ENCODE measurements around the gene FER.
"Not testable (repeated sequence)": the region's sequence is repeated elsewhere in the genome, so short reads cannot be mapped to it uniquely, and the experiment has no call there.

FER gene

GRCh38 chr5:108822211-108822947, 74.7 kb downstream of the FER start:
- no peaks in the 10 kb centered on the region for H3K4me1 ChIP-seq (ENCODE audit: control insufficient read depth, insufficient read depth, low read length)
- H3K4me3 ChIP-seq (ENCODE audit: insufficient read depth, low read depth, low read length): no peak overlapping the region
- no peak overlapping the region for H3K27ac ChIP-seq (ENCODE audit: insufficient read depth, low read depth, low read length, poor library complexity, severe bottlenecking)
- WGBS, 2 experiments: 91 to 97% methylated on average over 7 of the region's 7 CpGs
- no peaks in the 10 kb centered on the region for H3K27me3 ChIP-seq (ENCODE audit: control insufficient read depth, insufficient read depth, low read length, poor library complexity, severe bottlenecking)
- H3K36me3 ChIP-seq (ENCODE audit: control insufficient read depth, insufficient read depth, low read length): no peaks in the 10 kb centered on the region
- H3K9me3 ChIP-seq (ENCODE audit: control insufficient read depth, low read length): no peaks in the 10 kb centered on the region

- no peak overlapping the region for H3K4me3 ChIP-seq (ENCODE audit: insufficient read depth, low read depth, low read length)
- no peaks in the 10 kb centered on the region for H3K9me3 ChIP-seq (ENCODE audit: control insufficient read depth, low read length)
- no peaks in the 10 kb centered on the region for H3K27me3 ChIP-seq (ENCODE audit: control insufficient read depth, insufficient read depth, low read length, poor library complexity, severe bottlenecking)
- 77 to 100% methylated on average over 1 of the region's 1 CpG for WGBS, 2 experiments
- H3K4me1 ChIP-seq (ENCODE audit: control insufficient read depth, insufficient read depth, low read length): no peaks in the 10 kb centered on the region
- H3K27ac ChIP-seq (ENCODE audit: insufficient read depth, low read depth, low read length, poor library complexity, severe bottlenecking): no peak overlapping the region
- H3K36me3 ChIP-seq (ENCODE audit: control insufficient read depth, insufficient read depth, low read length): no peaks in the 10 kb centered on the region
These were observed 79.4 kb downstream of the FER start for GRCh38 chr5:108827131-108827530.

DNA sequence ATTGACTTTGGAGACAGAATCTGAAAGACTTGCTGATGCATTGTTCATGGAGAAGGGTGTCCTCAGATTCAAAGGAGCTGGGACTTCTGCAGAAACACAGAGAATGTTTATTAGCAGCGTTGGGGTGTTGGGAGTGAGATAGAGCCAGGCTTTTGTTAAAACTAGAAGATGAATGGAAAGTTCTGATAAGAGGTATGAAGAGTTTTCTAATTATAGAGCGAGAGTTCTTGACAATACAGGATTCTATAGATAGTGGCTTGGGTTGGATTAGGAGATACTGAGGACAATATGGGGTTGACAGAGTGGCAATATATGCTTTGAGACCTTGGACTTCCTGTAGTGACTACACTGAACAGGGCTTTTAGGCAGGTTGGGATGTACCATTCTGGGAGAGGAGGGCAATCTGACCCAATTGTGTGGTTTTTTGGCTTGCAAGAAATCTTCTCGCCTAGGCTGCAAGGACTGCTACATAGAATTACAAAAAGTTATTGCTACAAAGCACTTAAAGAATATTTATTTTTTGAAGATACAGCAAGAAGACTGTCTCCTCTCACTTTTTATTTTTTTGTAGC, 83.1 kb downstream of the FER start:
- Histone ChIP-seq H3K27me3 (ENCODE audit: control insufficient read depth, insufficient read depth, low read length, poor library complexity, severe bottlenecking) (no peaks in the 10 kb centered on the region), H3K9me3 (ENCODE audit: control insufficient read depth, low read length) (no peaks in the 10 kb centered on the region), H3K4me1 (ENCODE audit: control insufficient read depth, insufficient read depth, low read length) (no peaks in the 10 kb centered on the region), H3K4me3 (ENCODE audit: insufficient read depth, low read depth, low read length) (no peak overlapping the region), H3K27ac (ENCODE audit: insufficient read depth, low read depth, low read length, poor library complexity, severe bottlenecking) (no peak overlapping the region), H3K36me3 (ENCODE audit: control insufficient read depth, insufficient read depth, low read length) (no peaks in the 10 kb centered on the region)
- 93 to 96% methylated on average over 3 of the region's 3 CpGs for WGBS, 2 experiments

DNA sequence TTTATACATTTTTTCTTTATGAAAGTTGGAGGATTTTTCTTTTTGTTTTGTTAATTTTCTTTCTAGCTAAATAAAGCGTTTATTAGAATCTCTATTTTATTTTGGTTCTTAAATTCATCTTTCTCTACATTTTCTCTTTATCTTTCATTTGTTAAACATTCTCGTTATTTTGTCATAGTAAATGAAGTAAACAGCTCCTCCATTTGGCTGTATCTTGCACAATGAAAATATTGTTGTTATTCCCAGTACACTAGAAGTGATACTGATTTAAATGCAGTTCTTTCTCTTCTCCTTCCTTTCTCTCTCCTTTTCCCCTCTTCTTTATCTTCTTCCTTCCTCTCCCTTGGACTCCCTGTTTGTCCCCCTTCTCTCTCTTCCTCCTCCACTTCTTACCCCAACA, 88.8 kb downstream of the FER start:
- no peak overlapping the region for H3K4me3 ChIP-seq (ENCODE audit: insufficient read depth, low read depth, low read length)
- H3K9me3 ChIP-seq (ENCODE audit: control insufficient read depth, low read length): no peaks in the 10 kb centered on the region
- no peaks in the 10 kb centered on the region for H3K36me3 ChIP-seq (ENCODE audit: control insufficient read depth, insufficient read depth, low read length)
- no peaks in the 10 kb centered on the region for H3K27me3 ChIP-seq (ENCODE audit: control insufficient read depth, insufficient read depth, low read length, poor library complexity, severe bottlenecking)
- no peak overlapping the region for H3K27ac ChIP-seq (ENCODE audit: insufficient read depth, low read depth, low read length, poor library complexity, severe bottlenecking)
- WGBS, 2 experiments: 90 to 100% methylated on average over 1 of the region's 2 CpGs
- no peaks in the 10 kb centered on the region for H3K4me1 ChIP-seq (ENCODE audit: control insufficient read depth, insufficient read depth, low read length)

- not testable (repeated sequence) for H3K9me3 ChIP-seq (ENCODE audit: control insufficient read depth, low read length); H3K4me1 ChIP-seq (ENCODE audit: control insufficient read depth, insufficient read depth, low read length); H3K36me3 ChIP-seq (ENCODE audit: control insufficient read depth, insufficient read depth, low read length); H3K27me3 ChIP-seq (ENCODE audit: control insufficient read depth, insufficient read depth, low read length, poor library complexity, severe bottlenecking); H3K27ac ChIP-seq (ENCODE audit: insufficient read depth, low read depth, low read length, poor library complexity, severe bottlenecking); H3K4me3 ChIP-seq (ENCODE audit: insufficient read depth, low read depth, low read length)
- WGBS, 2 experiments: 72 to 93% methylated on average over 3 of the region's 3 CpGs
These were observed 94.7 kb downstream of the FER start for GRCh38 chr5:108842260-108842941.

GRCh38 chr5:108851129-108851528, 103.4 kb downstream of the FER start:
- not testable (repeated sequence) for H3K4me3 ChIP-seq (ENCODE audit: insufficient read depth, low read depth, low read length)

DNA sequence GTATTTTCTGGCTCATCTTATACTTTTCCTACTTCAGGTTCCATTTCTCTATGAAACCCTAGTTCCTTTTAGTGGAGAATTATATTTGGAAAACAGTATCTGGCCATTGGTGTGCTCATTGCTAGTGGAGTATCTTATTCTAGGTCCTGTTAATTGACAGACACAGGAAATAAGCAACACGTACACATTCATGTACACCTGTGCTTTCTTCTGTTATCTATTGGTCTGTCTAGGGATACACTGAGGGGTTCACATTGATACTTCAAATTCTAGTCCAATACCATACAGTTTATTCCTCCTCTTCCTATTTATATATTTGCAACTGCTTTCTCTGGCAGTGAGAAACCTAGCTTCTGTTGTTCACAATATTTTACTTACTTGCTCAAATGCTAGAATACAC, 110.2 kb downstream of the FER start:
- H3K9me3 ChIP-seq (ENCODE audit: control insufficient read depth, low read length): no peaks in the 10 kb centered on the region
- no peaks in the 10 kb centered on the region for H3K27me3 ChIP-seq (ENCODE audit: control insufficient read depth, insufficient read depth, low read length, poor library complexity, severe bottlenecking)
- H3K36me3 ChIP-seq (ENCODE audit: control insufficient read depth, insufficient read depth, low read length): no peaks in the 10 kb centered on the region
- H3K27ac ChIP-seq (ENCODE audit: insufficient read depth, low read depth, low read length, poor library complexity, severe bottlenecking): no peak overlapping the region
- 83 to 100% methylated on average over 1 of the region's 1 CpG for WGBS, 2 experiments
- no peak overlapping the region for H3K4me3 ChIP-seq (ENCODE audit: insufficient read depth, low read depth, low read length)
- H3K4me1 ChIP-seq (ENCODE audit: control insufficient read depth, insufficient read depth, low read length): no peaks in the 10 kb centered on the region

More at GRCh38 chr5:108851129-108851528, 103.4 kb downstream of the FER start:
- not testable (repeated sequence) for H3K9me3 ChIP-seq (ENCODE audit: control insufficient read depth, low read length); H3K27me3 ChIP-seq (ENCODE audit: control insufficient read depth, insufficient read depth, low read length, poor library complexity, severe bottlenecking); H3K4me1 ChIP-seq (ENCODE audit: control insufficient read depth, insufficient read depth, low read length); H3K36me3 ChIP-seq (ENCODE audit: control insufficient read depth, insufficient read depth, low read length); H3K27ac ChIP-seq (ENCODE audit: insufficient read depth, low read depth, low read length, poor library complexity, severe bottlenecking)
- WGBS, 2 experiments: 89 to 93% methylated on average over 4 of the region's 4 CpGs

GRCh38 chr5:108858959-108859358, 111.3 kb downstream of the FER start:
- H3K36me3 ChIP-seq (ENCODE audit: control insufficient read depth, insufficient read depth, low read length): no peaks in the 10 kb centered on the region
- no peaks in the 10 kb centered on the region for H3K4me1 ChIP-seq (ENCODE audit: control insufficient read depth, insufficient read depth, low read length)
- 92 to 100% methylated on average over 1 of the region's 2 CpGs for WGBS, 2 experiments
- H3K4me3 ChIP-seq (ENCODE audit: insufficient read depth, low read depth, low read length): no peak overlapping the region
- no peaks in the 10 kb centered on the region for H3K9me3 ChIP-seq (ENCODE audit: control insufficient read depth, low read length)
- H3K27me3 ChIP-seq (ENCODE audit: control insufficient read depth, insufficient read depth, low read length, poor library complexity, severe bottlenecking): no peaks in the 10 kb centered on the region
- no peak overlapping the region for H3K27ac ChIP-seq (ENCODE audit: insufficient read depth, low read depth, low read length, poor library complexity, severe bottlenecking)

GRCh38 chr5:108862211-108862610, 114.5 kb downstream of the FER start:
- Histone ChIP-seq H3K27ac (ENCODE audit: insufficient read depth, low read depth, low read length, poor library complexity, severe bottlenecking) (no peak overlapping the region), H3K4me3 (ENCODE audit: insufficient read depth, low read depth, low read length) (no peak overlapping the region), H3K27me3 (ENCODE audit: control insufficient read depth, insufficient read depth, low read length, poor library complexity, severe bottlenecking) (no peaks in the 10 kb centered on the region), H3K9me3 (ENCODE audit: control insufficient read depth, low read length) (no peaks in the 10 kb centered on the region), H3K36me3 (ENCODE audit: control insufficient read depth, insufficient read depth, low read length) (no peaks in the 10 kb centered on the region), H3K4me1 (ENCODE audit: control insufficient read depth, insufficient read depth, low read length) (no peaks in the 10 kb centered on the region)

- not testable (repeated sequence) for H3K4me1 ChIP-seq (ENCODE audit: control insufficient read depth, insufficient read depth, low read length); H3K36me3 ChIP-seq (ENCODE audit: control insufficient read depth, insufficient read depth, low read length); H3K27me3 ChIP-seq (ENCODE audit: control insufficient read depth, insufficient read depth, low read length, poor library complexity, severe bottlenecking); H3K4me3 ChIP-seq (ENCODE audit: insufficient read depth, low read depth, low read length); H3K27ac ChIP-seq (ENCODE audit: insufficient read depth, low read depth, low read length, poor library complexity, severe bottlenecking); H3K9me3 ChIP-seq (ENCODE audit: control insufficient read depth, low read length)
- 96% methylated on average over 2 to 3 of the region's 3 CpGs for WGBS, 2 experiments
These were observed 118.4 kb downstream of the FER start for GRCh38 chr5:108866097-108866496.
